DND-41 (cell line): ENCODE results near the gene ZNF536.

Source experiments
- ATAC-seq: fragments of 200-7000 bp; cut with Tn5 transposase; 3 replicates; pipeline ENCODE4 v1.9.1; 2021; ENCODE audit warnings: low read depth; ENCODE audit not compliant: insufficient read depth
- DNase-seq: peaks from one replicate; pipeline ENCODE4 v3.0.0-alpha.2; 2020
- H2AFZ ChIP-seq: 2 replicates; pipeline ENCODE4 v1.6.0; 2012; ENCODE audit warnings: low read depth, low read length
- H3K27ac ChIP-seq: 2 replicates; pipeline ENCODE4 v1.5.1; 2012; ENCODE audit warnings: low read length, inconsistent platforms
- H3K27me3 ChIP-seq: fragments of 200-600 bp; sonication (generic); 2 replicates; pipeline ENCODE4 v1.6.0; 2012; ENCODE audit warnings: low read length, mild to moderate bottlenecking, inconsistent platforms; ENCODE audit not compliant: insufficient read depth, poor library complexity
- H3K36me3 ChIP-seq: 2 replicates; pipeline ENCODE4 v1.5.1; 2012; ENCODE audit warnings: low read length, inconsistent platforms; ENCODE audit not compliant: insufficient read depth
- H3K4me1 ChIP-seq: 2 replicates; pipeline ENCODE4 v1.5.1; 2012; ENCODE audit warnings: mild to moderate bottlenecking, low read length; ENCODE audit not compliant: insufficient read depth
- H3K4me2 ChIP-seq: 2 replicates; pipeline ENCODE4 v1.6.0; 2012; ENCODE audit warnings: mild to moderate bottlenecking, moderate library complexity, low read length, inconsistent platforms; ENCODE audit not compliant: insufficient read depth
- H3K4me3 ChIP-seq, 2 experiments: fragments of 200-600 bp in 1 of 2; shearing (Covaris generic) in 1 of 2; 2 replicates each; pipeline ENCODE4 v1.5.1; 2012 to 2016; ENCODE audit warnings: inconsistent platforms in 2 of 2, low read length in 2 of 2, mild to moderate bottlenecking in 2 of 2, low read depth in 1 of 2, moderate library complexity in 1 of 2
- H3K79me2 ChIP-seq: 2 replicates; pipeline ENCODE4 v1.6.0; 2012; ENCODE audit warnings: low read length, inconsistent platforms; ENCODE audit not compliant: insufficient read depth
- H3K9ac ChIP-seq: 2 replicates; pipeline ENCODE4 v1.6.0; 2012; ENCODE audit warnings: low read depth, mild to moderate bottlenecking, inconsistent platforms, low read length, moderate library complexity
- H3K9me3 ChIP-seq: 2 replicates; pipeline ENCODE4 v1.5.1; 2012; ENCODE audit warnings: low read length, moderate library complexity, mild to moderate bottlenecking, inconsistent platforms; ENCODE audit not compliant: insufficient read depth, severe bottlenecking
- H4K20me1 ChIP-seq: 2 replicates; pipeline ENCODE4 v1.6.0; 2012; ENCODE audit warnings: low read length; ENCODE audit not compliant: insufficient read depth
- CTCF ChIP-seq: IDR thresholded peaks from 2 replicates; pipeline ENCODE4 v1.5.1; 2012; ENCODE audit warnings: borderline replicate concordance, low read length, moderate library complexity, mild to moderate bottlenecking; ENCODE audit not compliant: poor library complexity, severe bottlenecking; ENCODE audit errors: extremely low read depth
- EZH2 ChIP-seq: IDR thresholded peaks from 3 replicates; pipeline ENCODE4 v1.6.1; 2012; ENCODE audit warnings: borderline replicate concordance, low read depth, mild to moderate bottlenecking, moderate library complexity, low read length, inconsistent platforms; ENCODE audit not compliant: severe bottlenecking

ZNF536 gene

GRCh38 chr19:30598688-30599087, 226.5 kb downstream of the ZNF536 start:
- Histone ChIP-seq H3K4me3 (no peak overlapping the region), H3K36me3 (no peaks in the 10 kb centered on the region)
- no peak for ATAC-seq

GRCh38 chr19:30602661-30603350, 230.6 kb downstream of the ZNF536 start:
- Histone ChIP-seq H3K4me2 (no peak overlapping the region), H3K4me3 (no peak overlapping the region), H3K9ac (no peak overlapping the region), H4K20me1 (no peaks in the 10 kb centered on the region; the same call in 1 of the 2 replicates), H3K27me3 (no peaks in the 10 kb centered on the region), H2AFZ (no peak overlapping the region), H3K79me2 (no peaks in the 10 kb centered on the region), H3K36me3 (no peaks in the 10 kb centered on the region), H3K27ac (no peak overlapping the region), H3K4me1 (no peaks in the 10 kb centered on the region), H3K9me3 (no peaks in the 10 kb centered on the region)
- DNase-seq (no peak), ATAC-seq (no peak)
- TF ChIP-seq CTCF (no peak), EZH2 (no peak)

More at GRCh38 chr19:30598688-30599087, 226.5 kb downstream of the ZNF536 start:
- Histone ChIP-seq H3K4me1 (no peaks in the 10 kb centered on the region), H3K9me3 (no peaks in the 10 kb centered on the region), H3K27ac (no peak overlapping the region), H3K27me3 (no peaks in the 10 kb centered on the region), H3K9ac (no peak overlapping the region), H3K4me2 (no peak overlapping the region), H4K20me1 (no peaks in the 10 kb centered on the region; the same call in 1 of the 2 replicates), H2AFZ (no peak overlapping the region), H3K79me2 (no peaks in the 10 kb centered on the region)
- no peak for DNase-seq
- no peak for TF ChIP-seq CTCF

- no peaks in the 10 kb centered on the region for H3K4me1 ChIP-seq
- DNase-seq, result no peak
- H2AFZ ChIP-seq, result no peak overlapping the region
- no peak for ATAC-seq
- H3K79me2 ChIP-seq, result no peaks in the 10 kb centered on the region
- no peak overlapping the region for H3K9ac ChIP-seq
- H3K9me3 ChIP-seq, result no peaks in the 10 kb centered on the region
- H3K4me2 ChIP-seq, result no peak overlapping the region
- TF ChIP-seq CTCF, result no peak
- no peak for TF ChIP-seq EZH2
- H3K4me3 ChIP-seq, result no peak overlapping the region
- no peaks in the 10 kb centered on the region for H3K36me3 ChIP-seq
- H3K27ac ChIP-seq, result no peak overlapping the region
- H4K20me1 ChIP-seq, result no peaks in the 10 kb centered on the region; the same call in 1 of the 2 replicates
- no peaks in the 10 kb centered on the region for H3K27me3 ChIP-seq
Measured at GRCh38 chr19:30604657-30605056, 232.5 kb downstream of the ZNF536 start.

- Histone ChIP-seq H3K36me3 (no peaks in the 10 kb centered on the region), H3K9me3 (no peaks in the 10 kb centered on the region), H3K27me3 (no peaks in the 10 kb centered on the region), H2AFZ (no peak overlapping the region), H3K79me2 (no peaks in the 10 kb centered on the region), H3K9ac (no peak overlapping the region), H3K4me3 (no peak overlapping the region), H4K20me1 (no peaks in the 10 kb centered on the region; the same call in 1 of the 2 replicates), H3K4me1 (no peaks in the 10 kb centered on the region), H3K27ac (no peak overlapping the region), H3K4me2 (no peak overlapping the region)
- DNase-seq, result no peak
- TF ChIP-seq CTCF (no peak), EZH2 (no peak)
- no peak for ATAC-seq
Measured at GRCh38 chr19:30605333-30605732, 233.1 kb downstream of the ZNF536 start.
